Lower leg skin (tissue), 4 donors: ENCODE data around the gene DOCK1. TPM values are rescaled to one million over a fixed set of nuclear protein-coding genes. Genes with fewer than 3 reads are reported as not detected.

ENCODE experiments used
- DNase-seq, 2 donors: peaks; one replicate each; pipeline ENCODE4 v3.0.0-alpha.2; 2019; ENCODE audit warnings: low spot score in 2 of 2
- H3K4me3 ChIP-seq: fragments of 200-600 bp; sonication (generic); 2 replicates; pipeline ENCODE4 v1.5.1; 2017; ENCODE audit warnings: mild to moderate bottlenecking, low read depth; ENCODE audit not compliant: poor library complexity, severe bottlenecking
- POLR2A ChIP-seq, 2 donors: fragments of 450-650 bp; IDR thresholded peaks; one replicate each; pipeline ENCODE4 v1.6.1; 2016 to 2017; ENCODE audit warnings: antibody characterized with exemption in 2 of 2, mild to moderate bottlenecking in 1 of 2, moderate library complexity in 1 of 2
- WGBS, 2 donors: methylation state at CpG; one replicate each; pipeline ENCODE4 v1.1.5; 2018; 5-methylcytosine and 5-hydroxymethylcytosine counted together
- intact Hi-C: fragments of 100-400 bp; cut with DNase I; formaldehyde crosslinking; loops from one replicate; pipeline ENCODE4 v1.15.0; 2023; ENCODE audit warnings: low total_unique reads
- total RNA-seq, 4 donors: library from RNA; depleted of rRNA; stranded (reverse); fragments of >200 nt; gene quantifications; one replicate each; pipeline ENCODE4 v1.1.0, GENCODE V29; 2016
- TF ChIP-seq, protein P1 (sequence below), 3 donors: fragments of 450-650 bp; IDR thresholded peaks; one replicate each; pipeline ENCODE4 v1.5.1; 2016; ENCODE audit warnings: antibody characterized with exemption in 3 of 3, mild to moderate bottlenecking in 3 of 3, moderate library complexity in 2 of 3

Gene DOCK1
- total RNA-seq, 4 donors from 2014 or later = 76.6 to 108 (median 83.4) TPM

DNA sequence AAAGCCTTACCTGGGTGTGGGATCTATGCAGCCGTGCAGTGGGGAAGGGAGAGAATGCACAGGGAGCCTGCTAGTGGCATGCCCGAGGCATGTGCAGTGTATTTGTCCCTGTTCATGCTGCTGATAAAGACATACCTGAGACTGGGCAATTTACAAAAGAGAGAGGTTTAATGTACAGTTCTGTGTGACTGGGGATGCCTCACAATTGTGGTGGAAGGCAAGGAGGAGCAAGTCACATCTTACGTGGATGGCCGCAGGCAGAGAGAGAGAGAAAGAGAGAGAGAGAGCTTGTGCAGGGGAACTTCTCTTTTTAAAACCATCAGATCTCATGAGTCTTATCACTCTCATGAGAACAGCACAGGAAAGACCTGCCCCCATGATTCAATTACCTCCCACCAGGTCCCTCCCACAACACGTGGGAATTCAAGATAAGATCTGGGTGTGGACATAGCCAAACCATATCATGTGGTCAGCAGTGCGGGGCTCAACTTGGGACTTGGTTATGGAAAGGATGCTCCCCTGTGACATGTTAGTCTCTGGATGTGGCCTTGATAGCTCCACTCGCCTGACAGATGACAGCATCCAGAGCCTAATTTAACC is 128.9 kb downstream of the DOCK1 start:
- 79 to 83% methylated on average over 6 to 7 of the region's 7 CpGs for WGBS, 2 donors
- TF ChIP-seq, protein P1, sequence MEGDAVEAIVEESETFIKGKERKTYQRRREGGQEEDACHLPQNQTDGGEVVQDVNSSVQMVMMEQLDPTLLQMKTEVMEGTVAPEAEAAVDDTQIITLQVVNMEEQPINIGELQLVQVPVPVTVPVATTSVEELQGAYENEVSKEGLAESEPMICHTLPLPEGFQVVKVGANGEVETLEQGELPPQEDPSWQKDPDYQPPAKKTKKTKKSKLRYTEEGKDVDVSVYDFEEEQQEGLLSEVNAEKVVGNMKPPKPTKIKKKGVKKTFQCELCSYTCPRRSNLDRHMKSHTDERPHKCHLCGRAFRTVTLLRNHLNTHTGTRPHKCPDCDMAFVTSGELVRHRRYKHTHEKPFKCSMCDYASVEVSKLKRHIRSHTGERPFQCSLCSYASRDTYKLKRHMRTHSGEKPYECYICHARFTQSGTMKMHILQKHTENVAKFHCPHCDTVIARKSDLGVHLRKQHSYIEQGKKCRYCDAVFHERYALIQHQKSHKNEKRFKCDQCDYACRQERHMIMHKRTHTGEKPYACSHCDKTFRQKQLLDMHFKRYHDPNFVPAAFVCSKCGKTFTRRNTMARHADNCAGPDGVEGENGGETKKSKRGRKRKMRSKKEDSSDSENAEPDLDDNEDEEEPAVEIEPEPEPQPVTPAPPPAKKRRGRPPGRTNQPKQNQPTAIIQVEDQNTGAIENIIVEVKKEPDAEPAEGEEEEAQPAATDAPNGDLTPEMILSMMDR (IDR thresholded peaks at IDR 0.05) = no peak
- no peak for TF ChIP-seq POLR2A (IDR thresholded peaks at IDR 0.05)
- peak in 1 of 2 donors; percentile 43 for DNase-seq
- intact Hi-C loops = no loop called here
- H3K4me3 ChIP-seq = no peak overlapping the region

DNA sequence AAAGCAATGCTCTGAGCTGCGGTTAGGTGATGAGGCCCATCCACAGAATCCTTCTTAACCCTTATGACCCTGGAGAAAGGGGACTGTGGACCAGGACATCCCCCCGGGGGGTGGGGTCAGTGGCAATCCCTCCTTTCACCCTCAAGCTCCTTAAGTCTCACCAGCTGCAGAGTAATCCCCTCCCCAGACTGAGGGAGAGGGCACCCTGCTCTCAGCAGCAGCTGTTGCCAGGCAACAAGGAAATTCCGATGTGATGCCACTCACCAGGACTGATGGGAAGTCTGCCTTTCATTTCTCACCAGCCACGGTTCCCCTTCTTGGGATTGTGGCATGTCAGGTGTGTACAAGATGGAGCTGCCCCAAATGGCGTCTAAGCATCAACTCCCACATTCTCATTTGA is 129.6 kb downstream of the DOCK1 start:
- TF ChIP-seq, protein P1 (IDR thresholded peaks at IDR 0.05) = no peak
- no peak for TF ChIP-seq POLR2A (IDR thresholded peaks at IDR 0.05)
- intact Hi-C loops = no loop called here

DNA sequence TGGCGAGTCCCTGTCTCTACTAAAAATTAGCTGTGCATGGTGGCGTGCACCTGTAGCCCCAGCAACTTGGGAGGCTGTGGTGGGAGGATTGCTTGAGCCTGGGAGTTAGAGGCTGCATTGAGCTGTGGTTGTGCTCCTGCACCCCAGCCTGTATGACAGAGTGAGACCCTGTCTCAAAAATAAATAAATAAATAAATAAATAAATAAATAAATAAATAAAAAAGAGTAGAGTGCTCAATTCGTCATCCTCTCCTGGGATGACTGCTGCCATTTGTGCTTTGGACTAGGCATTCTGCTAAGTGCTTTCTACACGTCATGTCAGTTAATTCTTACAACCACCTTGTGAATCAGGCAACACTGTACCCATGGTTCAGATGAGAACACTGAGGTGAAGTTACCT is 130.6 kb downstream of the DOCK1 start:
- WGBS, 2 donors = 93 to 94% methylated on average over 4 of the region's 4 CpGs
- TF ChIP-seq, protein P1 (IDR thresholded peaks at IDR 0.05) = no peak
- no peak for TF ChIP-seq POLR2A (IDR thresholded peaks at IDR 0.05)
- no peak overlapping the region for H3K4me3 ChIP-seq
- intact Hi-C loops = no loop called here
- DNase-seq = peak in 1 of 2 donors; percentile 25

More for the DNA sequence above, 129.6 kb downstream of the DOCK1 start:
- 89 to 94% methylated on average over 5 of the region's 5 CpGs for WGBS, 2 donors
- no peak overlapping the region for H3K4me3 ChIP-seq
- peak in 1 of 2 donors; percentile 60 for DNase-seq

DNA sequence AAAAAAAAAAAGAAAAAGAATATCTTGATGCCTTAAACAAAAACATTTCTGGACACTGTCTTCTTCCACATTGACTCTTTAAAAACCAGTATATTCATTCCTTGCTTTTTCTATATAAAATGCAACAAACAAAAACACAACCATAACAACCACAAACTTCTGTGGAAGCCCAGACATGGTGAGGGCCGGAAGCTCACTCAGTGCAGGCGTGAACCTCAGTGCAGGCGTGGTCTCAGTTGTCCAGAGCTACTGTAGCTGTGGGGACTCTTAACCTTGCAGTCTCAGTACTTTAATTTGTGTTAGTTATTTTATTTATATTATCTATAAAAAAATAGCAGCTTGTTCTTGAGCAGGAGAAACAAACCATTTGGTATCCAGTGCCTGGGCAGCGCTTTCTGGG is 131.8 kb downstream of the DOCK1 start:
- no peak overlapping the region for H3K4me3 ChIP-seq
- TF ChIP-seq, protein P1 (IDR thresholded peaks at IDR 0.05) = no peak
- DNase-seq = peak in 1 of 2 donors; percentile 29
- intact Hi-C loops = no loop called here
- WGBS, 2 donors = 94 to 99% methylated on average over 4 of the region's 4 CpGs

DNA sequence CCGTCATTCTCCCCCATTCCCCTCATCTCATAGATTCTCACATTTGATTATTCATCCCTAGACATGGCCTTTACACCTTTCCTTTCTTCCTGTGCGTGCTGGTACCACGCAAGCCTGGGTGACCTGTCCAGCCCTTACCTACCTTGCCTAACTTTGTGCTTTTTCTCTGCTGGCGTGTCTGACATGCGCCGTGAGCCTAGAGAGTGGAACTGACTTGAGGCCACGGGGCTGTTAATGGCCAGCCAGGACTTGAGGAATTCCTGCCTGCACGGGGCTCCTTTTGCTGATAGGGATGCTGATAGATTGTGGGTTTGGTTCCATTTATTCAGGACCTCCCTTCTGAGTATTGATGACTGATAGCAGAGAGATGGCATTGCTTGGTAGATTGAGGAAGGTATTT is 134.2 kb downstream of the DOCK1 start:
- no peak overlapping the region for H3K4me3 ChIP-seq
- intact Hi-C loops = no loop called here
- TF ChIP-seq POLR2A (IDR thresholded peaks at IDR 0.05) = no peak
- TF ChIP-seq, protein P1 (IDR thresholded peaks at IDR 0.05) = no peak
- DNase-seq = peak in 1 of 2 donors; percentile 54
- 97% methylated on average over 8 of the region's 8 CpGs for WGBS, 2 donors

DNA sequence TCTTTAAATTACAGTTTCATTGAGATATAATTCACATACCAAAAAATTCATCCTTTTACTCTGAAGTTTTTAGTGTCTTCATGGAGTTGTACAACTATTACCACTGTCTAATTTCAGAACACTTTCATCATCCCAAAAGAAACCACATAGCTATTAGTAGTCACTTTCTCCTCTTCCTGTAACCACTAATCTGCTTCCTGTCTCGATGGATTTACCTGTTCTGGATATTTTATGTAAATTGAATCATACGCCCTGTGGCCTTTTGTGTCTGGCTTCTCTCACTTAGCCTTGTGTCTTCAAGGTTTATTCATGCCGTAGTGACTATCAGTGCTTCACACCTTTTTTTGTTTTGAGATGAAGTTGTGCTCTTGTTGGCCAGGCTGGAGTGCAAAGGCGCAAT is 135.5 kb downstream of the DOCK1 start:
- 74% methylated on average over 4 of the region's 4 CpGs for WGBS, 2 donors
- DNase-seq = no peak
- intact Hi-C loops = no loop called here
- H3K4me3 ChIP-seq = no peak overlapping the region
- TF ChIP-seq, protein P1 (IDR thresholded peaks at IDR 0.05) = no peak
- TF ChIP-seq POLR2A (IDR thresholded peaks at IDR 0.05) = no peak
